HEK293 (cell line): ENCODE measurements around the gene TMEM238.

Experiments
- IKZF3 ChIP-seq: fragments of 450-650 bp; IDR thresholded peaks from 2 replicates; pipeline ENCODE4 v1.5.0; 2018; ENCODE audit warnings: missing biosample characterization, mild to moderate bottlenecking, missing genetic modification characterization, moderate library complexity
- PRDM1 ChIP-seq: fragments of 450-650 bp; formaldehyde crosslinking; IDR thresholded peaks from 2 replicates; pipeline ENCODE4; 2016; ENCODE audit warnings: missing biosample characterization, missing genetic modification characterization
- YY1 ChIP-seq: fragments of 450-650 bp; formaldehyde crosslinking; IDR thresholded peaks from 2 replicates; pipeline ENCODE4 v1.5.1; 2018; ENCODE audit warnings: missing biosample characterization, missing genetic modification characterization
- ZFP41 ChIP-seq: fragments of 450-650 bp; formaldehyde crosslinking; IDR thresholded peaks from 2 replicates; pipeline ENCODE4 v1.5.1; 2016; ENCODE audit warnings: missing biosample characterization, missing genetic modification characterization, borderline replicate concordance
- ZNF202 ChIP-seq: fragments of 450-650 bp; formaldehyde crosslinking; IDR thresholded peaks from 2 replicates; pipeline ENCODE4 v1.5.1; 2016; ENCODE audit warnings: missing biosample characterization, missing genetic modification characterization, borderline replicate concordance
- ZNF311 ChIP-seq: fragments of 450-650 bp; formaldehyde crosslinking; IDR thresholded peaks from 2 replicates; pipeline ENCODE4 v1.5.1; 2017; ENCODE audit warnings: missing biosample characterization, missing genetic modification characterization, borderline replicate concordance
- ZNF423 ChIP-seq: fragments of 450-650 bp; formaldehyde crosslinking; IDR thresholded peaks from 2 replicates; pipeline ENCODE4 v1.5.1; 2016; ENCODE audit warnings: missing biosample characterization, missing genetic modification characterization
- ZNF549 ChIP-seq: fragments of 450-650 bp; IDR thresholded peaks from 2 replicates; pipeline ENCODE4 v1.5.1; 2018; ENCODE audit warnings: missing biosample characterization, missing genetic modification characterization, mild to moderate bottlenecking, inconsistent platforms, moderate library complexity
- TF ChIP-seq, protein P1 (sequence below): fragments of 450-650 bp; formaldehyde crosslinking; IDR thresholded peaks from 2 replicates; pipeline ENCODE4 v1.5.1; 2016; ENCODE audit warnings: missing biosample characterization, missing genetic modification characterization
- TF ChIP-seq, protein P2 (sequence below): fragments of 450-650 bp; formaldehyde crosslinking; conservative IDR thresholded peaks from 2 replicates; pipeline ENCODE4 v1.5.1; 2016; ENCODE audit warnings: low read depth, missing biosample characterization, missing genetic modification characterization

DNA sequence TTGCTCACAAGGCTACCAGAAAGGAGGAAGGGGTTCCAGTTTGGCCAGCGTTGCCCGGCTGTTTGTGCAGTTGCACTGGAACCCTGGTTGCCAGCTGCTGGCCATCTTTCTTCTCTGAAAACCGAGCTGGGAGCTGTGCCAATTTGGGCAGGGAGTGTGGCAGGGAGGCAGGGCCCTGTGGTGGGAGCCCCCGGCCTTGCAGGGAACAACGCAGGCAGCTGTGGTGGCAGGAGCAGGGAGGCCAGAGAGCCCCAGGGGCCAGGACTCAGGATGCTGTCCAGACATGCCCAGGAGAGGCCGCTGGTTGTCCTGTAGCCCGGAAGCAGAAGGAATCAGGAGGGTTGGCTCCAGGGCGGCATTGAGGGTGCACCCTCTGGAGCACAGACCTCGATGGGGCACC, 39.6 kb downstream of the TMEM238 start:
- TF ChIP-seq IKZF3 (no peak), ZNF549 (tag by site-specific recombination) (no peak), PRDM1 (tag by site-specific recombination) (no peak), ZNF423 (tag by site-specific recombination) (no peak), ZFP41 (tag by site-specific recombination) (no peak), YY1 (tag by site-specific recombination) (no peak), ZNF202 (tag by site-specific recombination) (no peak), ZNF311 (tag by site-specific recombination) (no peak)
- TF ChIP-seq, protein P1, sequence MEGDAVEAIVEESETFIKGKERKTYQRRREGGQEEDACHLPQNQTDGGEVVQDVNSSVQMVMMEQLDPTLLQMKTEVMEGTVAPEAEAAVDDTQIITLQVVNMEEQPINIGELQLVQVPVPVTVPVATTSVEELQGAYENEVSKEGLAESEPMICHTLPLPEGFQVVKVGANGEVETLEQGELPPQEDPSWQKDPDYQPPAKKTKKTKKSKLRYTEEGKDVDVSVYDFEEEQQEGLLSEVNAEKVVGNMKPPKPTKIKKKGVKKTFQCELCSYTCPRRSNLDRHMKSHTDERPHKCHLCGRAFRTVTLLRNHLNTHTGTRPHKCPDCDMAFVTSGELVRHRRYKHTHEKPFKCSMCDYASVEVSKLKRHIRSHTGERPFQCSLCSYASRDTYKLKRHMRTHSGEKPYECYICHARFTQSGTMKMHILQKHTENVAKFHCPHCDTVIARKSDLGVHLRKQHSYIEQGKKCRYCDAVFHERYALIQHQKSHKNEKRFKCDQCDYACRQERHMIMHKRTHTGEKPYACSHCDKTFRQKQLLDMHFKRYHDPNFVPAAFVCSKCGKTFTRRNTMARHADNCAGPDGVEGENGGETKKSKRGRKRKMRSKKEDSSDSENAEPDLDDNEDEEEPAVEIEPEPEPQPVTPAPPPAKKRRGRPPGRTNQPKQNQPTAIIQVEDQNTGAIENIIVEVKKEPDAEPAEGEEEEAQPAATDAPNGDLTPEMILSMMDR, result no peak
- TF ChIP-seq, protein P2, sequence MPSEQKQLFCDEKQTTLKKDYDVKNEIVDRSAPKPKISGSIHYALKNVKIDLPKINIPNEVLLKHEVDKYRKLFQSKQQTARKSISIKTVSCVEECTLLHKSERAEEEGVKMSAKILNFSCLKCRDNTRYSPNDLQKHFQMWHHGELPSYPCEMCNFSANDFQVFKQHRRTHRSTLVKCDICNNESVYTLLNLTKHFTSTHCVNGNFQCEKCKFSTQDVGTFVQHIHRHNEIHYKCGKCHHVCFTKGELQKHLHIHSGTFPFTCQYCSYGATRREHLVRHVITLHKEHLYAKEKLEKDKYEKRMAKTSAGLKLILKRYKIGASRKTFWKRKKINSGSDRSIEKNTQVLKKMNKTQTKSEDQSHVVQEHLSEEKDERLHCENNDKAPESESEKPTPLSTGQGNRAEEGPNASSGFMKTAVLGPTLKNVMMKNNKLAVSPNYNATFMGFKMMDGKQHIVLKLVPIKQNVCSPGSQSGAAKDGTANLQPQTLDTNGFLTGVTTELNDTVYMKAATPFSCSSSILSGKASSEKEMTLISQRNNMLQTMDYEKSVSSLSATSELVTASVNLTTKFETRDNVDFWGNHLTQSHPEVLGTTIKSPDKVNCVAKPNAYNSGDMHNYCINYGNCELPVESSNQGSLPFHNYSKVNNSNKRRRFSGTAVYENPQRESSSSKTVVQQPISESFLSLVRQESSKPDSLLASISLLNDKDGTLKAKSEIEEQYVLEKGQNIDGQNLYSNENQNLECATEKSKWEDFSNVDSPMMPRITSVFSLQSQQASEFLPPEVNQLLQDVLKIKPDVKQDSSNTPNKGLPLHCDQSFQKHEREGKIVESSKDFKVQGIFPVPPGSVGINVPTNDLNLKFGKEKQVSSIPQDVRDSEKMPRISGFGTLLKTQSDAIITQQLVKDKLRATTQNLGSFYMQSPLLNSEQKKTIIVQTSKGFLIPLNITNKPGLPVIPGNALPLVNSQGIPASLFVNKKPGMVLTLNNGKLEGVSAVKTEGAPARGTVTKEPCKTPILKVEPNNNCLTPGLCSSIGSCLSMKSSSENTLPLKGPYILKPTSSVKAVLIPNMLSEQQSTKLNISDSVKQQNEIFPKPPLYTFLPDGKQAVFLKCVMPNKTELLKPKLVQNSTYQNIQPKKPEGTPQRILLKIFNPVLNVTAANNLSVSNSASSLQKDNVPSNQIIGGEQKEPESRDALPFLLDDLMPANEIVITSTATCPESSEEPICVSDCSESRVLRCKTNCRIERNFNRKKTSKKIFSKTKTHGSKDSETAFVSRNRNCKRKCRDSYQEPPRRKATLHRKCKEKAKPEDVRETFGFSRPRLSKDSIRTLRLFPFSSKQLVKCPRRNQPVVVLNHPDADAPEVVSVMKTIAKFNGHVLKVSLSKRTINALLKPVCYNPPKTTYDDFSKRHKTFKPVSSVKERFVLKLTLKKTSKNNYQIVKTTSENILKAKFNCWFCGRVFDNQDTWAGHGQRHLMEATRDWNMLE, result no peak
